Fibroblast of lung (primary cell): ENCODE measurements around the gene IL19. TPM values are rescaled to one million over a fixed set of nuclear protein-coding genes. Genes with fewer than 3 reads are reported as not detected.

ENCODE experiments used
- DNase-seq, 2 donors: peaks; one replicate each; pipeline versions ENCODE4 v3.0.0 to v3.0.0-alpha.2; 2010; ENCODE audit warnings: low read depth in 2 of 2
- H2AFZ ChIP-seq: 2 replicates; pipeline ENCODE4 v1.5.1; 2012; ENCODE audit warnings: low read length, control low read depth, inconsistent platforms
- H3K27ac ChIP-seq: 2 replicates; pipeline ENCODE4 v1.5.1; 2011; ENCODE audit warnings: low read length, control low read depth; ENCODE audit not compliant: insufficient read depth
- H3K27me3 ChIP-seq: 2 replicates; pipeline ENCODE4 v1.5.1; 2011; ENCODE audit warnings: mild to moderate bottlenecking, low read length; ENCODE audit not compliant: control insufficient read depth, insufficient read depth
- H3K36me3 ChIP-seq: 2 replicates; pipeline ENCODE4 v1.5.1; 2011; ENCODE audit warnings: low read length; ENCODE audit not compliant: control insufficient read depth, insufficient read depth
- H3K4me1 ChIP-seq: 2 replicates; pipeline ENCODE4 v1.5.1; 2011; ENCODE audit warnings: low read length; ENCODE audit not compliant: control insufficient read depth, insufficient read depth; ENCODE audit errors: extremely low read depth
- H3K4me2 ChIP-seq: 2 replicates; pipeline ENCODE4 v1.5.1; 2011; ENCODE audit warnings: low read length, control low read depth; ENCODE audit not compliant: insufficient read depth; ENCODE audit errors: extremely low read depth
- H3K4me3 ChIP-seq, 4 experiments: fragments of 200-600 bp in 1 of 4; sonication (generic) in 1 of 4; replicated peaks in 1 of 4; 2 replicates each; pipeline ENCODE4 v1.5.1; 2011 to 2016; ENCODE audit warnings: low read length in 4 of 4, low read depth in 3 of 4, mild to moderate bottlenecking in 3 of 4, control low read depth in 2 of 4, inconsistent platforms in 1 of 4, mixed read lengths in 1 of 4; ENCODE audit not compliant: insufficient read depth in 1 of 4; ENCODE audit errors: control extremely low read depth in 1 of 4
- H3K79me2 ChIP-seq: 2 replicates; pipeline ENCODE4 v1.5.1; 2012; ENCODE audit warnings: mild to moderate bottlenecking, low read length, inconsistent platforms; ENCODE audit not compliant: control insufficient read depth, insufficient read depth
- H3K9ac ChIP-seq: 2 replicates; pipeline ENCODE4 v1.5.1; 2011; ENCODE audit warnings: mild to moderate bottlenecking, low read length, control low read depth; ENCODE audit not compliant: insufficient read depth
- H3K9me3 ChIP-seq: 2 replicates; pipeline ENCODE4 v1.5.1; 2012; ENCODE audit warnings: low read depth, low read length; ENCODE audit not compliant: control insufficient read depth, insufficient read depth
- H4K20me1 ChIP-seq: 2 replicates; pipeline ENCODE4 v1.5.1; 2011; ENCODE audit warnings: low read length; ENCODE audit not compliant: control insufficient read depth, insufficient read depth; ENCODE audit errors: extremely low read depth
- CTCF ChIP-seq, 2 donors: IDR thresholded peaks in 1 of 2; conservative IDR thresholded peaks in 1 of 2; 1 replicate in 1 of 2; 2 replicates in 1 of 2; pipeline ENCODE4 v1.5.1; 2011 to 2012; ENCODE audit warnings: low read length in 2 of 2, control low read depth in 1 of 2, inconsistent platforms in 1 of 2, low read depth in 1 of 2, mild to moderate bottlenecking in 1 of 2
- EZH2 ChIP-seq: IDR thresholded peaks from 2 replicates; pipeline ENCODE4 v1.5.1; 2012; ENCODE audit warnings: low read length, control low read depth, mild to moderate bottlenecking; ENCODE audit errors: missing control alignments
- polyA plus RNA-seq, 2 donors: library from polyadenylated mRNA; depleted of rRNA in 1 of 2; stranded (reverse) in 1 of 2; unstranded in 1 of 2; fragments of >200 nt; gene quantifications; 2 replicates each; pipeline ENCODE4 v1.2.1, GENCODE V29; 2011 to 2012; ENCODE audit warnings: missing spikeins in 1 of 2
- total RNA-seq: library from RNA; depleted of rRNA; stranded (reverse); fragments of >200 nt; gene quantifications from 2 replicates; pipeline ENCODE4 v1.2.1, GENCODE V29; 2014

Gene IL19
- total and polyA plus RNA-seq, 2 donors (not counting 1 experiment from before 2014, with no cell fraction given): not detected

- Histone ChIP-seq H2AFZ (no peak overlapping the region), H3K27me3 (no peaks in the 10 kb centered on the region), H3K9ac (no peak overlapping the region), H3K9me3 (no peaks in the 10 kb centered on the region), H4K20me1 (peaks cover 7% of the 10 kb centered on the region), H3K27ac (no peak overlapping the region), H3K4me3 (no peak overlapping the region), H3K4me2 (no peak overlapping the region), H3K36me3 (peaks cover 19% of the 10 kb centered on the region), H3K4me1 (no peaks in the 10 kb centered on the region), H3K79me2 (peaks cover 35% of the 10 kb centered on the region)
- no peak for DNase-seq
- TF ChIP-seq CTCF (conservative IDR thresholded peaks at IDR 0.05 in 1 of 2, IDR thresholded peaks at IDR 0.05 in 1 of 2; ENCODE audit: low read depth in 1 of 2, low read length in 2 of 2) (no peak), EZH2 (no peak)
Observed at GRCh38 chr1:206729507-206729906, 41.1 kb upstream of the IL19 start.

GRCh38 chr1:206732508-206732907 lies 38.1 kb upstream of the IL19 start:
- no peaks in the 10 kb centered on the region for H4K20me1 ChIP-seq
- H3K79me2 ChIP-seq: peaks cover 12% of the 10 kb centered on the region
- peaks cover 2% of the 10 kb centered on the region for H3K4me1 ChIP-seq
- H3K4me2 ChIP-seq: no peak overlapping the region
- H3K9ac ChIP-seq: no peak overlapping the region
- TF ChIP-seq EZH2: no peak
- no peak for TF ChIP-seq CTCF (conservative IDR thresholded peaks at IDR 0.05 in 1 of 2, IDR thresholded peaks at IDR 0.05 in 1 of 2; ENCODE audit: low read depth in 1 of 2, low read length in 2 of 2)
- H3K27ac ChIP-seq: no peak overlapping the region
- DNase-seq: no peak
- peaks cover 19% of the 10 kb centered on the region for H3K36me3 ChIP-seq
- H3K27me3 ChIP-seq: no peaks in the 10 kb centered on the region
- H3K4me3 ChIP-seq: no peak overlapping the region
- H2AFZ ChIP-seq: no peak overlapping the region
- H3K9me3 ChIP-seq: no peaks in the 10 kb centered on the region

DNA sequence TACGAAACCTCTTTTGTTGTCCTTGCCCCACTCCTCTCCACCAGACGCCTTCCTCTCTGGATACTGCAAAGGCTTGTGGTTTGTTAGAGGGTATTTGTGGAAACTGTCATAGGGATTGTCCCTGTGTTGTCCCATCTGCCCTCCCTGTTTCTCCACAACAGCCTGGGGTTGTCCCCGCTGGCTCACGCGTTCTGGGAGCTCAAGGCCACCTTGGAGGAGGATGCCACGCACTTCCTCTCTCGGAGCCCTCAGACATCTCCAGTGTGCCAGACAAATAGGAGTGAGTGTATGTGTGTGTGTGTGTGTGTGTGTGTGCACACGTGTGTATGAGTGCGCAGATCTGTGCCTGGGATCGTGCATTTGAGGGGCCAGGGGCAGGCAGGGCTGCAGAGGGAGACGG lies 37.6 kb upstream of the IL19 start:
- Histone ChIP-seq H3K9ac (no peak overlapping the region), H3K27ac (no peak overlapping the region), H3K9me3 (no peaks in the 10 kb centered on the region), H3K79me2 (peaks cover 7% of the 10 kb centered on the region), H3K36me3 (peaks cover 19% of the 10 kb centered on the region), H4K20me1 (no peaks in the 10 kb centered on the region), H3K4me2 (no peak overlapping the region), H3K4me1 (peaks cover 2% of the 10 kb centered on the region), H2AFZ (no peak overlapping the region), H3K4me3 (no peak overlapping the region), H3K27me3 (no peaks in the 10 kb centered on the region)
- no peak for DNase-seq
- TF ChIP-seq EZH2 (no peak), CTCF (conservative IDR thresholded peaks at IDR 0.05 in 1 of 2, IDR thresholded peaks at IDR 0.05 in 1 of 2; ENCODE audit: low read depth in 1 of 2, low read length in 2 of 2) (no peak)
